ENCODE data around the gene CCN6. TPM values are rescaled to one million over a fixed set of nuclear protein-coding genes. Genes with fewer than 3 reads are reported as not detected.

Gene CCN6
- total RNA-seq, 4 donors from 2014 or later: 0.39 to 0.42 TPM; not detected in 2

DNA sequence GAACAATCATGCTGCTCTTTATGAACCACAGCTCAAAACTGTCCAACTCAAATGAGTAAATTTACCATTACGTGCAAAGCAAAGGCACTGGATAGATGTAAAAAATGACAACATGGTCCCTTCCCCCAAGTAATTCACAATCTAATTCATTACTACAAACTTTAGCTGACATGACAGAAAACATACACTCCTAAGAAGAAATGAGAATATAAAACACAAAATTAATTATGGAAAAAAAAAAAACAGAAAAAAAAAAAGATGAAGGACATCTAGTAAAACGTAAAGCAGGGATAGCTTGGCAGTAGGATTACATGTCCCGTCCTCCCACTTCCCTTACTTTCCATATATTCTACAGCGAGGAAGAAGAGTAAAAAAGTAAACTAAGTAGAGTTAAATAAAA lies 27.7 kb downstream of the CCN6 start:
- no peaks in the 10 kb centered on the region for H3K27me3 ChIP-seq
- TF ChIP-seq, protein P1, sequence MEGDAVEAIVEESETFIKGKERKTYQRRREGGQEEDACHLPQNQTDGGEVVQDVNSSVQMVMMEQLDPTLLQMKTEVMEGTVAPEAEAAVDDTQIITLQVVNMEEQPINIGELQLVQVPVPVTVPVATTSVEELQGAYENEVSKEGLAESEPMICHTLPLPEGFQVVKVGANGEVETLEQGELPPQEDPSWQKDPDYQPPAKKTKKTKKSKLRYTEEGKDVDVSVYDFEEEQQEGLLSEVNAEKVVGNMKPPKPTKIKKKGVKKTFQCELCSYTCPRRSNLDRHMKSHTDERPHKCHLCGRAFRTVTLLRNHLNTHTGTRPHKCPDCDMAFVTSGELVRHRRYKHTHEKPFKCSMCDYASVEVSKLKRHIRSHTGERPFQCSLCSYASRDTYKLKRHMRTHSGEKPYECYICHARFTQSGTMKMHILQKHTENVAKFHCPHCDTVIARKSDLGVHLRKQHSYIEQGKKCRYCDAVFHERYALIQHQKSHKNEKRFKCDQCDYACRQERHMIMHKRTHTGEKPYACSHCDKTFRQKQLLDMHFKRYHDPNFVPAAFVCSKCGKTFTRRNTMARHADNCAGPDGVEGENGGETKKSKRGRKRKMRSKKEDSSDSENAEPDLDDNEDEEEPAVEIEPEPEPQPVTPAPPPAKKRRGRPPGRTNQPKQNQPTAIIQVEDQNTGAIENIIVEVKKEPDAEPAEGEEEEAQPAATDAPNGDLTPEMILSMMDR (IDR thresholded peaks at IDR 0.05): no peak
- TF ChIP-seq POLR2A (IDR thresholded peaks at IDR 0.05) (no peak), EP300 (IDR thresholded peaks at IDR 0.05) (no peak)
- no peak overlapping the region for H3K27ac ChIP-seq
- no peaks in the 10 kb centered on the region for H3K9me3 ChIP-seq
- H3K36me3 ChIP-seq: peaks cover 0 to 55% (median 0%) of the 10 kb centered on the region in 3 donors
- DNase-seq (ENCODE audit: low spot score in 2 of 2): no peak
- H3K4me1 ChIP-seq: peaks cover 0 to 14% (median 5%) of the 10 kb centered on the region in 4 donors
- 87 to 91% methylated on average over 4 of the region's 4 CpGs for WGBS, 2 donors
- H3K4me3 ChIP-seq: no peak overlapping the region

DNA sequence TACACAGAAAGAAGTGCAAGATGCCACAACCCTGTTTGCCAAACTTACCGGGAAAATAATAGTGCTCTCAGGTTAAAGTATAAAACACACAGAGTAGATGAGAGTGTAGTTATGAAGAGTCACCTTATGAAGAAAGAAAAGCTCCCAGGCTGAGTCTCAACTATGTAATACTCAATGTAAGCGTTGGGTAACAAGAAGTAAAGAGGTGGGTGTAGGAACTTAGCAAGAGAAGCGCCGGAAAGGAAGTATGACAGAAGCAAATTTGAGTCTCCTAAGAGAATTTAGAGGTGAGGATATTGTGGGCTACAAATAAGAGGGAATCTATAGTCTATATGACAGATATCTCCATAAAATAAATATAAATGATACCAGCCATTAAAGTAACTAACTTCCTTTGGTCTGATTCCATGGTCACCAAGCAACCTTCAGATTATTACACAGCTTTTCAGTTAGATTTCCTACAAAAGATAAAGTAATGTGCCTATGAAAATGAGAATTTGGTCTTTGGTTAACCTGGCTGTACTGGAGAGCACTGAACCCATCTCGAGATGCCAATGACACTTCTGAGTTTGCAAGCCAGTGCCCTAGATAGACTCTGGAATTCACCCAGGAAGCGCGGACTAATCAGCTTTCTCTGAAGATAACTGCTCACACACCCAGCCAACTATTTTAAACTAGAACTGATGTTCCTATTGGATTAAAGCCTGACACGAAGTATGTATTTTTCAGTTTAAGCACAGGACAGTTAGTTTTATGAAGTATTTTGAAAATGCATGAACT lies 31.6 kb downstream of the CCN6 start:
- H3K27me3 ChIP-seq: no peaks in the 10 kb centered on the region
- TF ChIP-seq POLR2A (IDR thresholded peaks at IDR 0.05) (no peak), EP300 (IDR thresholded peaks at IDR 0.05) (no peak)
- H3K27ac ChIP-seq: no peak overlapping the region
- peaks cover 0 to 28% (median 0%) of the 10 kb centered on the region in 3 donors for H3K36me3 ChIP-seq
- H3K9me3 ChIP-seq: no peaks in the 10 kb centered on the region
- no peak overlapping the region for H3K4me3 ChIP-seq
- no peak for DNase-seq (ENCODE audit: low spot score in 2 of 2)
- peaks cover 0 to 29% (median 5%) of the 10 kb centered on the region in 4 donors for H3K4me1 ChIP-seq
- 90 to 91% methylated on average over 8 of the region's 8 CpGs for WGBS, 2 donors

DNA sequence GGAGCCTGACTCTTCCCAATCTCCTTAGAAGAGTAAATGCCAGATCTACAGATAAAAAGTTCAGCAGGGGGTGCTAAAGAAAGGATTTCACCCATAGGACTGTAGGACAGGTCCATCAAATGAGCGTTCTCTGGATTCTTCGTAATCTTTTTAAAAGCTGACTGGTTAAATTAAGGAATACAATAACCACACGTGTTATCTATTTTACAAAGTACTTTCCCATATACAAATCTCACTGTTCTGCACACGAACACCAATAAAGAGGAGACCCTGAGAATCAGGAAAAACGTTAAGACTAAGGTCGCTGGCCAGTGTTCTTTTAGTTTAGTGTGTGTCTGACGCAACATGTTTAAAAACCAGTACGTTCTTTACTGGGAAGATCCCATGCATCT lies 32.8 kb downstream of the CCN6 start:
- Histone ChIP-seq H3K4me3 (peak overlapping the region; percentile 70 to 87 (median 77)), H3K9me3 (no peaks in the 10 kb centered on the region), H3K4me1 (peaks cover 0 to 29% (median 5%) of the 10 kb centered on the region in 4 donors), H3K36me3 (peaks cover 0 to 22% (median 0%) of the 10 kb centered on the region in 3 donors), H3K27me3 (no peaks in the 10 kb centered on the region), H3K27ac (peak overlapping the region; percentile 76 to 90 (median 86))
- WGBS, 2 donors: 0 to 1% methylated on average over 8 of the region's 8 CpGs
- peak in 1 of 2 donors; percentile 16 for DNase-seq (ENCODE audit: low spot score in 2 of 2)
- TF ChIP-seq, protein P1 (IDR thresholded peaks at IDR 0.05): peak in 2 of 5 experiments; percentile 22 to 23
- TF ChIP-seq EP300 (IDR thresholded peaks at IDR 0.05) (no peak), POLR2A (IDR thresholded peaks at IDR 0.05) (no peak)

GRCh38 chr6:112087136-112087911 lies 33.4 kb downstream of the CCN6 start, which contains the start of the genes FAM229B and TUBE1:
TSS of gene FAM229B (plus strand) at chr6:112087591. CDS start at chr6:112099284, 11,693 bp downstream.
TSS of gene TUBE1 (minus strand) at chr6:112087482. CDS start at chr6:112087434, 48 bp downstream.
- WGBS, 2 donors: 0 to 1% methylated on average over 51 to 55 of the region's 60 CpGs
- H3K9me3 ChIP-seq: no peaks in the 10 kb centered on the region
- H3K4me3 ChIP-seq: peak within 1 kb of the TSS; percentile 70 to 87 (median 77)
- peak within 1 kb of the TSS; percentile 76 to 90 (median 86) for H3K27ac ChIP-seq
- TF ChIP-seq EP300 (IDR thresholded peaks at IDR 0.05): peak; percentile 63 to 92
- TF ChIP-seq, protein P1 (IDR thresholded peaks at IDR 0.05): peak in 2 of 5 experiments; percentile 27 to 33
- peak; percentile 54 to 77 for TF ChIP-seq POLR2A (IDR thresholded peaks at IDR 0.05)
- peak; percentile 77 to 83 for DNase-seq (ENCODE audit: low spot score in 2 of 2)
- H3K27me3 ChIP-seq: no peaks in the 10 kb centered on the region
- H3K36me3 ChIP-seq: peaks cover 0 to 22% (median 0%) of the 10 kb centered on the region in 3 donors
- peaks cover 0 to 29% (median 5%) of the 10 kb centered on the region in 4 donors for H3K4me1 ChIP-seq

- WGBS, 2 donors: 13 to 14% methylated on average over 7 of the region's 7 CpGs
- H3K27ac ChIP-seq: peak overlapping the region; percentile 76 to 90 (median 86)
- peaks cover 0 to 17% (median 0%) of the 10 kb centered on the region in 3 donors for H3K36me3 ChIP-seq
- DNase-seq (ENCODE audit: low spot score in 2 of 2): no peak
- H3K4me1 ChIP-seq: peaks cover 0 to 29% (median 5%) of the 10 kb centered on the region in 4 donors
- peak overlapping the region; percentile 70 to 87 (median 77) for H3K4me3 ChIP-seq
- TF ChIP-seq, protein P1 (IDR thresholded peaks at IDR 0.05): no peak
- TF ChIP-seq EP300 (IDR thresholded peaks at IDR 0.05): no peak
- no peak for TF ChIP-seq POLR2A (IDR thresholded peaks at IDR 0.05)
- no peaks in the 10 kb centered on the region for H3K27me3 ChIP-seq
- H3K9me3 ChIP-seq: no peaks in the 10 kb centered on the region
Observed at GRCh38 chr6:112087916-112088315, 34.0 kb downstream of the CCN6 start.

All from tibial nerve (tissue), 4 donors.